ENCODE measurements around the gene CCM2.

DNA sequence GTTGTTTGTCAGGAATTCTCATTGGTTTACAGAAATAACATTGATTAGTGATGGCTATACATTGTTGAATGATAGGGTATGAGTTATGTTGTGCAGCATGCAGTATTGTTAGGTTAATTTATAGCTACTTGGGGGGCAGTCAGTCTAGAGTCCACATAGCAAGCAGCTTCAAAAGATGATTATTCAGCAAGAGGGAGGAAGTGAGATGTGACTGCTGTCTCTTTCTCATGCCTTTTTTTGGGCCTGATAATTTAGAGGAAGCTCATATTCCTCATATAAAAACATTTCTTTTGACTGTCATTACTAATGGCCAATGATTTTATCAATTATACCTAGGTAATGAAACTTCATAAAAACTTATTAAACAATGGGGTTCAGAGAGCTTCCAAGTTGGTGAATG lies 114.9 kb downstream of the CCM2 start:
- TF ChIP-seq EZH2phosphoT487 (IDR thresholded peaks at IDR 0.05; ENCODE audit: borderline replicate concordance, low read depth, low read length), result no peak
- TF ChIP-seq, protein P1, sequence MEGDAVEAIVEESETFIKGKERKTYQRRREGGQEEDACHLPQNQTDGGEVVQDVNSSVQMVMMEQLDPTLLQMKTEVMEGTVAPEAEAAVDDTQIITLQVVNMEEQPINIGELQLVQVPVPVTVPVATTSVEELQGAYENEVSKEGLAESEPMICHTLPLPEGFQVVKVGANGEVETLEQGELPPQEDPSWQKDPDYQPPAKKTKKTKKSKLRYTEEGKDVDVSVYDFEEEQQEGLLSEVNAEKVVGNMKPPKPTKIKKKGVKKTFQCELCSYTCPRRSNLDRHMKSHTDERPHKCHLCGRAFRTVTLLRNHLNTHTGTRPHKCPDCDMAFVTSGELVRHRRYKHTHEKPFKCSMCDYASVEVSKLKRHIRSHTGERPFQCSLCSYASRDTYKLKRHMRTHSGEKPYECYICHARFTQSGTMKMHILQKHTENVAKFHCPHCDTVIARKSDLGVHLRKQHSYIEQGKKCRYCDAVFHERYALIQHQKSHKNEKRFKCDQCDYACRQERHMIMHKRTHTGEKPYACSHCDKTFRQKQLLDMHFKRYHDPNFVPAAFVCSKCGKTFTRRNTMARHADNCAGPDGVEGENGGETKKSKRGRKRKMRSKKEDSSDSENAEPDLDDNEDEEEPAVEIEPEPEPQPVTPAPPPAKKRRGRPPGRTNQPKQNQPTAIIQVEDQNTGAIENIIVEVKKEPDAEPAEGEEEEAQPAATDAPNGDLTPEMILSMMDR (conservative IDR thresholded peaks at IDR 0.05; ENCODE audit: low read length), result no peak
